ENCODE data around the gene TBC1D4.

Gene TBC1D4

GRCh38 chr13:75326173-75327134 is 155.5 kb downstream of the TBC1D4 start:
- peak; percentile 44 for DNase-seq (ENCODE audit: low read depth, low spot score)
- no peak for TF ChIP-seq CTCF (IDR thresholded peaks at IDR 0.05; ENCODE audit: low read depth, low read length)
- in situ Hi-C loops (cut with HindIII; ENCODE audit: low sequenced_read_pairs): no loop called here
- H3K4me3 ChIP-seq (ENCODE audit: low read depth, low read length): no peak overlapping the region

- DNase-seq (ENCODE audit: low read depth, low spot score): no peak
- H3K4me3 ChIP-seq (ENCODE audit: low read depth, low read length): no peak overlapping the region
- no peak for TF ChIP-seq CTCF (IDR thresholded peaks at IDR 0.05; ENCODE audit: low read depth, low read length)
- in situ Hi-C loops (cut with HindIII; ENCODE audit: low sequenced_read_pairs): no loop called here
These were observed 156.3 kb downstream of the TBC1D4 start for GRCh38 chr13:75325711-75326110.

GRCh38 chr13:75324413-75324940 is 157.5 kb downstream of the TBC1D4 start:
- H3K4me3 ChIP-seq (ENCODE audit: low read depth, low read length): no peak overlapping the region
- TF ChIP-seq CTCF (IDR thresholded peaks at IDR 0.05; ENCODE audit: low read depth, low read length): no peak
- DNase-seq (ENCODE audit: low read depth, low spot score): no peak
- in situ Hi-C loops (cut with HindIII; ENCODE audit: low sequenced_read_pairs): no loop called here

- TF ChIP-seq CTCF (IDR thresholded peaks at IDR 0.05; ENCODE audit: low read depth, low read length): no peak
- no peak overlapping the region for H3K4me3 ChIP-seq (ENCODE audit: low read depth, low read length)
- in situ Hi-C loops (cut with HindIII; ENCODE audit: low sequenced_read_pairs): no loop called here
- no peak for DNase-seq (ENCODE audit: low read depth, low spot score)
These were observed 160.9 kb downstream of the TBC1D4 start for GRCh38 chr13:75321084-75321483.

- no peak overlapping the region for H3K4me3 ChIP-seq (ENCODE audit: low read depth, low read length)
- no peak for TF ChIP-seq CTCF (IDR thresholded peaks at IDR 0.05; ENCODE audit: low read depth, low read length)
- peak; percentile 81 for DNase-seq (ENCODE audit: low read depth, low spot score)
- in situ Hi-C loops (cut with HindIII; ENCODE audit: low sequenced_read_pairs): no loop called here
These were observed 162.7 kb downstream of the TBC1D4 start for GRCh38 chr13:75319254-75319653.

GRCh38 chr13:75318138-75318833 is 163.7 kb downstream of the TBC1D4 start:
- TF ChIP-seq CTCF (IDR thresholded peaks at IDR 0.05; ENCODE audit: low read depth, low read length): no peak
- no peak for DNase-seq (ENCODE audit: low read depth, low spot score)
- H3K4me3 ChIP-seq (ENCODE audit: low read depth, low read length): no peak overlapping the region
- in situ Hi-C loops (cut with HindIII; ENCODE audit: low sequenced_read_pairs): no loop called here

Data from astrocyte of the spinal cord (primary cell).